ENCODE data around the gene DUOX2. TPM values are rescaled to one million over a fixed set of nuclear protein-coding genes. Genes with fewer than 3 reads are reported as not detected.

The DUOX2 gene
- total and polyA plus RNA-seq, 2 experiments from 2014 or later: not detected

GRCh38 chr15:45122719-45123118, 8.7 kb upstream of the DUOX2 start (continued):
- TF ChIP-seq ZNF462 (CRISPR knock-in tag; IDR thresholded peaks at IDR 0.05): no peak
- no peak for TF ChIP-seq JUNB (IDR thresholded peaks at IDR 0.05; ENCODE audit: unreplicated experiment)
- TF ChIP-seq NANOG (IDR thresholded peaks at IDR 0.05; ENCODE audit: borderline replicate concordance): no peak

- Histone ChIP-seq H4K20me1 (replicated peaks; ENCODE audit: insufficient read depth) (no peaks in the 10 kb centered on the region; the same call in 1 of the 2 replicates), H2AFZ (no peak overlapping the region), H3K9me2 (ENCODE audit: insufficient read depth) (no peaks in the 10 kb centered on the region), H3K4me1 (ENCODE audit: insufficient read depth) (peaks cover 6% of the 10 kb centered on the region; the same call in 1 of the 2 replicates), H3K27ac (ENCODE audit: low read depth) (no peak overlapping the region), H3K36me3 (ENCODE audit: insufficient read depth) (no peaks in the 10 kb centered on the region), H3F3A (replicated peaks; ENCODE audit: low read depth) (no peaks in the 10 kb centered on the region), H3K79me2 (replicated peaks; ENCODE audit: insufficient read depth) (no peaks in the 10 kb centered on the region), H3K4me3 (no peak overlapping the region), H3K27me3 (ENCODE audit: insufficient read depth) (peaks cover 92% of the 10 kb centered on the region), H3K4me2 (no peak overlapping the region)
- no peak for TF ChIP-seq CREB1 (CRISPR knock-in tag; IDR thresholded peaks at IDR 0.05; ENCODE audit: low read depth)
- no peak for TF ChIP-seq EZH2 (IDR thresholded peaks at IDR 0.05; ENCODE audit: low read depth, unreplicated experiment)
- no peaks in the 10 kb centered on the region for H3K36me3 Mint-ChIP-seq (ENCODE audit: low read depth)
- DNase-seq (ENCODE audit: low spot score) (no peak), ATAC-seq (no peak)
- H3K27me3 Mint-ChIP-seq (ENCODE audit: insufficient read depth, low read depth, poor library complexity): peaks cover 37% of the 10 kb centered on the region
- H3K4me1 Mint-ChIP-seq: peaks cover 4% of the 10 kb centered on the region; the same call in 2 of the 3 replicates
- no peak overlapping the region for H3K27ac Mint-ChIP-seq
- peaks cover 6% of the 10 kb centered on the region; the same call in 2 of the 3 replicates for H3K9me3 Mint-ChIP-seq
- H3K4me3 Mint-ChIP-seq: no peak overlapping the region
Observed at GRCh38 chr15:45121706-45122417, 7.9 kb upstream of the DUOX2 start.
